PC-3 (cell line): ENCODE data around the gene SPEM1. TPM values are rescaled to one million over a fixed set of nuclear protein-coding genes. Genes with fewer than 3 reads are reported as not detected.

Experiments used
- ATAC-seq: fragments of 200-7000 bp; cut with Tn5 transposase; 2 replicates; pipeline ENCODE4 v1.9.1; 2020; ENCODE audit warnings: mild to moderate bottlenecking, moderate library complexity
- BruUV-seq: library from RNA; stranded (reverse); fragments of 400-500 nt; replicated peaks from 2 replicates; lab custom pipeline; 2021; lab: Mats Ljungman, UMichigan
- CTCF ChIA-PET: fragments of 300-600 bp; sonication (Branson Sonifier 250); formaldehyde crosslinking; loops from one replicate; lab custom pipeline; 2022; ENCODE audit warnings: antibody characterized with exemption; lab: Charles Lee
- POLR2A ChIA-PET: fragments of 300-600 bp; sonication (Branson Sonifier 250); formaldehyde crosslinking; loops from one replicate; lab custom pipeline; 2022; ENCODE audit warnings: antibody characterized with exemption; ENCODE audit not compliant: unreplicated experiment; lab: Charles Lee
- DNase-seq: peaks from one replicate; pipeline ENCODE4 v3.0.0-alpha.2; 2015
- H2AFZ ChIP-seq: fragments of 300-600 bp; sonication (generic); 2 replicates; pipeline ENCODE4 v1.6.0; 2016; ENCODE audit warnings: antibody characterized with exemption, low read length
- H3F3A ChIP-seq: fragments of 300-600 bp; sonication (generic); one replicate; pipeline ENCODE4 v1.6.0; 2017; ENCODE audit warnings: antibody characterized with exemption, low read length, control low read depth, mild to moderate bottlenecking; ENCODE audit not compliant: unreplicated experiment
- H3K27ac ChIP-seq: fragments of 300-600 bp; sonication (generic); 2 replicates; pipeline ENCODE4 v1.5.1; 2016; ENCODE audit warnings: mild to moderate bottlenecking, low read length
- H3K27me3 ChIP-seq: fragments of 300-600 bp; sonication (generic); 2 replicates; pipeline ENCODE4 v1.6.1; 2016; ENCODE audit warnings: low read length, mixed read lengths
- H3K36me3 ChIP-seq: fragments of 300-600 bp; sonication (generic); 2 replicates; pipeline ENCODE4 v1.6.1; 2016; ENCODE audit warnings: low read depth, mixed run types, low read length, mixed read lengths
- H3K4me1 ChIP-seq: fragments of 300-600 bp; sonication (generic); 2 replicates; pipeline ENCODE4 v1.5.1; 2016; ENCODE audit warnings: low read length; ENCODE audit not compliant: insufficient read depth
- H3K4me2 ChIP-seq: fragments of 300-600 bp; sonication (generic); 2 replicates; pipeline ENCODE4 v1.6.0; 2016; ENCODE audit warnings: low read length
- H3K4me3 ChIP-seq: fragments of 300-600 bp; sonication (generic); 2 replicates; pipeline ENCODE4 v1.5.1; 2016; ENCODE audit warnings: mild to moderate bottlenecking, low read length, mixed read lengths
- H3K79me2 ChIP-seq: fragments of 300-600 bp; sonication (generic); 2 replicates; pipeline ENCODE4 v1.6.1; 2017; ENCODE audit warnings: low read length, mixed read lengths
- H3K9ac ChIP-seq: fragments of 300-600 bp; sonication (generic); 2 replicates; pipeline ENCODE4 v1.6.0; 2016; ENCODE audit warnings: mild to moderate bottlenecking, low read length
- H3K9me2 ChIP-seq: fragments of 300-600 bp; sonication (generic); replicated peaks from 2 replicates; pipeline ENCODE4 v1.6.1; 2016; ENCODE audit warnings: mixed run types, low read length, mixed read lengths
- H3K9me3 ChIP-seq: fragments of 300-600 bp; sonication (generic); 2 replicates; pipeline ENCODE4 v1.6.1; 2016; ENCODE audit warnings: low read length, mixed read lengths
- H4K20me1 ChIP-seq: fragments of 300-600 bp; sonication (generic); 2 replicates; pipeline ENCODE4 v1.6.1; 2016; ENCODE audit warnings: low read length, mixed read lengths
- CTCF ChIP-seq: fragments of 300-600 bp; sonication (generic); conservative IDR thresholded peaks from 2 replicates; pipeline ENCODE4 v1.5.1; 2017; ENCODE audit warnings: antibody characterized with exemption, low read depth, mild to moderate bottlenecking, low read length
- EZH2 ChIP-seq: fragments of 300-600 bp; sonication (generic); IDR thresholded peaks from one replicate; pipeline ENCODE4 v1.6.1; 2017; ENCODE audit warnings: antibody characterized with exemption, mild to moderate bottlenecking, low read length; ENCODE audit not compliant: unreplicated experiment
- EZH2phosphoT487 ChIP-seq: fragments of 300-600 bp; sonication (generic); IDR thresholded peaks from 2 replicates; pipeline ENCODE4 v1.6.1; 2018; ENCODE audit warnings: mild to moderate bottlenecking, antibody characterized with exemption, low read length, borderline replicate concordance
- intact Hi-C: fragments of 100-400 bp; cut with micrococcal nuclease; formaldehyde crosslinking; loops from 2 replicates; pipeline ENCODE4 v1.9.0; 2023
- total RNA-seq: library from RNA; depleted of rRNA; stranded (reverse); fragments of >200 nt; gene quantifications from 2 replicates; pipeline ENCODE4 v1.2.3, GENCODE V29; 2014

The SPEM1 gene
- total RNA-seq, 1 experiment from 2014 or later, result not detected

DNA sequence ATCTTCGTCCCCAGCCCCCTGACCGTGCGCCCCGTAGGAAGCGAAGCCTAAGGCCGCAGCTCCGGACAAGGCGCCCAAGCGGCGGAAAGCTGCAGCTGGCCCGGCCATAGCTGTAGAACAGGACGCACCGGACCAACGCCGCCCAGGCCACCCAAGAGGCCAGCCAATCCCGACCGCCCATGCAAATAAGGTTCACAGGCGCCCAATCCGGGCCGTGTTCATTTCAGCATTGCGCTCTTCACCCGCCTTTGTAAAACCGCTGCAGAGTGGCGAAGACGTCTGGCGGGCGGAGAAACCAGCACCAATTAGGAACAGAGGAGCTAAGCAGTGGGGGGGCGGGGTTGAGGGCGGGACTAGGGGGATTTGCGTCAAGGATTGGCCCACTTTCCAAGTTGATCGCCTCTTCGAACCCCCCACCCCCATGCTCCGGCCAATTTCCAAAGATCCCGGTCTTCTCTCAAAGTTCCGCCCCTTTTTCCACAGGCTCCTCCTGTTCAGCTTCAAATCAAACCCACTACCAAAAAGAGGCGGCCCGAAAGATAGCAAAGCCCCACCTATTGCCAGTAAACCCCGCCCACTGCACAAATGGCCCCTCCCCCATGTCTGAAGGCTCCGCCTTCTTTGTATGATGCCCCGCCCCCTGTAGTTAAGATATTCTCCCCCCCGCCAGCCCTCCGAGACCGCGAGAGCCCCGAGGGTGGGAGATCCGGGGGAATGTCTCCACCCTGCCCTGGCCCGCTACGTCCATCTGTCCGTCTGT, 16.0 kb upstream of the SPEM1 start, which contains the start of gene TMEM256:
Gene TMEM256, minus strand, starts transcription at position 121 of the 760 bp plus-strand sequence. Its CDS starts 13 bp downstream, at position 108.
- no peak for TF ChIP-seq CTCF
- no peak for TF ChIP-seq EZH2
- no peak for TF ChIP-seq EZH2phosphoT487
- Histone ChIP-seq H3K27ac (0 out of 2 replicates have a peak within 1 kb of the TSS, but pooled peaks have one; percentile 13), H3K9me2 (no peaks in the 10 kb centered on the region), H3K4me1 (peaks cover 9% of the 10 kb centered on the region), H3F3A (no peaks in the 10 kb centered on the region), H3K9ac (peak within 1 kb of the TSS; percentile 73), H4K20me1 (no peaks in the 10 kb centered on the region), H3K4me3 (peak within 1 kb of the TSS; percentile 85), H3K27me3 (no peaks in the 10 kb centered on the region), H3K9me3 (no peaks in the 10 kb centered on the region), H3K4me2 (peak within 1 kb of the TSS; percentile 93), H3K79me2 (peaks cover 6% of the 10 kb centered on the region; the same call in 1 of the 2 replicates), H3K36me3 (no peaks in the 10 kb centered on the region), H2AFZ (peak within 1 kb of the TSS; percentile 80)
- no TSS peak for BruUV-seq
- ATAC-seq (peak; percentile 87), DNase-seq (peak; percentile 97)
- intact Hi-C loops, result loop anchor here (1.0 kb wide), 2 partner anchors 10 to 31 kb away; partner anchors contain the start of genes PLSCR3 and TMEM102
- ChIA-PET POLR2A (interaction anchor here (0.5 to 0.7 kb wide), 5 partner anchors 10 to 1935 kb away, joined by 3 to 5 read pairs (median 3); partner anchors contain the start of genes DHX33 and PLSCR3), CTCF (interaction anchor here (0.8 to 1.2 kb wide), 5 partner anchors 10 to 284 kb away, joined by 3 to 6 read pairs (median 4); partner anchors contain the start of genes ACADVL, DLG4 and PLSCR3)

- H3K4me2 ChIP-seq, result peak overlapping the region; percentile 93
- H3K4me3 ChIP-seq, result peak overlapping the region; percentile 81
- H3K9me2 ChIP-seq, result no peaks in the 10 kb centered on the region
- H3K36me3 ChIP-seq, result no peaks in the 10 kb centered on the region
- intact Hi-C loops, result loop anchor here (1.0 kb wide), 2 partner anchors 11 to 30 kb away; partner anchors contain the start of genes PLSCR3 and TMEM102
- no peaks in the 10 kb centered on the region for H3K9me3 ChIP-seq
- peaks cover 6% of the 10 kb centered on the region; the same call in 1 of the 2 replicates for H3K79me2 ChIP-seq
- ChIA-PET POLR2A (interaction anchor here (0.6 kb wide), 1 partner anchor 157 kb away, joined by 3 read pairs; no protein-coding TSS in a partner anchor), CTCF (interaction anchor here (0.8 to 1.1 kb wide), 4 partner anchors 11 to 284 kb away, joined by 3 to 6 read pairs (median 4); partner anchors contain the start of genes ACADVL, DLG4 and PLSCR3)
- H4K20me1 ChIP-seq, result no peaks in the 10 kb centered on the region
- peak; percentile 28 for ATAC-seq
- no peaks in the 10 kb centered on the region for H3F3A ChIP-seq
- H3K27me3 ChIP-seq, result no peaks in the 10 kb centered on the region
- no peak for TF ChIP-seq CTCF
- TF ChIP-seq EZH2, result no peak
- no peak for TF ChIP-seq EZH2phosphoT487
- no TSS peak for BruUV-seq
- no peak overlapping the region for H3K27ac ChIP-seq
- peak overlapping the region; percentile 71 for H2AFZ ChIP-seq
- H3K4me1 ChIP-seq, result peaks cover 9% of the 10 kb centered on the region
- DNase-seq, result no peak
- peak overlapping the region; percentile 60 for H3K9ac ChIP-seq
Observed at GRCh38 chr17:7404737-7405349, 15.3 kb upstream of the SPEM1 start.
